22Rv1 (cell line): ENCODE measurements around the gene CRACR2B.

ENCODE experiments used
- ZFX ChIP-seq: fragments of 450-650 bp; IDR thresholded peaks from 2 replicates; pipeline ENCODE4 v1.6.1; 2017; ENCODE audit warnings: antibody characterized with exemption, borderline replicate concordance
- TF ChIP-seq, protein P1 (sequence below): fragments of 450-650 bp; IDR thresholded peaks from 2 replicates; pipeline ENCODE4 v1.5.1; 2017; ENCODE audit warnings: mild to moderate bottlenecking

GRCh38 chr11:875769-876301, 48.1 kb downstream of the CRACR2B start:
- TF ChIP-seq, protein P1, sequence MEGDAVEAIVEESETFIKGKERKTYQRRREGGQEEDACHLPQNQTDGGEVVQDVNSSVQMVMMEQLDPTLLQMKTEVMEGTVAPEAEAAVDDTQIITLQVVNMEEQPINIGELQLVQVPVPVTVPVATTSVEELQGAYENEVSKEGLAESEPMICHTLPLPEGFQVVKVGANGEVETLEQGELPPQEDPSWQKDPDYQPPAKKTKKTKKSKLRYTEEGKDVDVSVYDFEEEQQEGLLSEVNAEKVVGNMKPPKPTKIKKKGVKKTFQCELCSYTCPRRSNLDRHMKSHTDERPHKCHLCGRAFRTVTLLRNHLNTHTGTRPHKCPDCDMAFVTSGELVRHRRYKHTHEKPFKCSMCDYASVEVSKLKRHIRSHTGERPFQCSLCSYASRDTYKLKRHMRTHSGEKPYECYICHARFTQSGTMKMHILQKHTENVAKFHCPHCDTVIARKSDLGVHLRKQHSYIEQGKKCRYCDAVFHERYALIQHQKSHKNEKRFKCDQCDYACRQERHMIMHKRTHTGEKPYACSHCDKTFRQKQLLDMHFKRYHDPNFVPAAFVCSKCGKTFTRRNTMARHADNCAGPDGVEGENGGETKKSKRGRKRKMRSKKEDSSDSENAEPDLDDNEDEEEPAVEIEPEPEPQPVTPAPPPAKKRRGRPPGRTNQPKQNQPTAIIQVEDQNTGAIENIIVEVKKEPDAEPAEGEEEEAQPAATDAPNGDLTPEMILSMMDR, result no peak
- no peak for TF ChIP-seq ZFX
